Measurements from ENCODE around the gene FHIP2A.
"Not testable (repeated sequence)": the region's sequence is repeated elsewhere in the genome, so short reads cannot be mapped to it uniquely, and the experiment has no call there.

Gene FHIP2A

DNA sequence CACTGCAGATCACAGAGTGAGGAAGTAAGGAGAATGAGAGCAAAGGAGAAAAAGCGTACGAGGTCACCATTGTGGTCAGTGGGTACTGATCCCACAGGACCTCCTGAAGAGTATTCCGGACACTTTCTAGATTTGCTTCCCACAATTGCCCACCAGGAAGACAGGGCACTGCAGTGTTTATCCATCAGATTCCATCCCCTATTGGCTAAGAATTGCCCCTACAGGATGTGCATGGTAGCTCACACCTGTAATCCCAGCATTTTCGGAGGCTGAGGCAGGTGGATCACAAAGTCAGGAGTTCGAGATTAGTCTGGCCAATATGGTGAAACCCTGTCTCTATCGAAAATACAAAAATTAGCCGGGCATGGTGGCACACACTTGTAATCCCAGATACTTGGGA, 5.3 kb upstream of the FHIP2A start:
- no peak for DNase-seq

DNA sequence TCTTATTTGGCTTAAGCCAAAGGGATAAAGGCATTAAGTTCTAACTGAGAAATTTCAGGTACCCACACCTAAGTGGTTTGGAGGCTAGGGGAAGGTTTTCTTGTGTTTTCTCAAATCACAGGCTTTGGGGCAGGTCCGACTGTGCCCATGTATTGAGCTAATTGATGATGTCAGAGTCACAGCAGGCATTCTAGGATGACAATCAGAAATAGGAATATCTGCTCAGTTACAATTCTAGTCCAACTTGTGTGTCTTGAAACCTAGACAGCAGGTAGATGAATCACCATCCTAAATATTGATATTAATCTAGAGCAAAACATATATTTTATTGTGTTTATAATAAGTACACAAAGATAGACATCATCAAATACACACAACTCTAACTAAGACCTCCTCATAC, 2.3 kb upstream of the FHIP2A start:
- no peak for DNase-seq

DNA sequence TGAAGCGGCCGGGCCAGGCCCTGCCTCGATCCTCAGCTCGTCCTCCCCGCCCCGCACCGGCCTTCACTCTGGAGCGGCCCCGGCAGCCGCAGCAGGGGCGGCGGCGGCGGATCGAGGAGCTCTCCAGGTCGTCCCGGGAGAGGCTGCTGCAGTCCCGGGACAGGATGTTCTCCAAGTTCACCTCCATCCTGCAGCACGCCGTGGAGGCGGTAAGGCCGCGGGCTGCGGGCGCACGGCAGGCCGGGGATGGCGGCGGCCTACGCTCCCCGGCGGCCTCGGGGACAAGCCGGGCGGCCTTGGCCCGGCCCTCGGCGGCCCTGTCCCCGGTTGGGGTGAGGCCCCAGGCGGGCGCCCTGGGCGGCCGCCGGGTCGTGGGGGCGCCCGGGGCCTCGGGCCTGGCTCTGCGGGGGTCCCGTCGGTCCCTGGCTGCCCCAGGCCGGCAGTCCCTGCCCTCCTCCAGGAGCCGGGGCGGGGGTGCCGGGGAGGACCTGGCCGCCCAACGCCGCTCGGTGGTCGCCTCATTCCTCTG, 399 bp downstream of the FHIP2A start:
- no peak for DNase-seq

DNA sequence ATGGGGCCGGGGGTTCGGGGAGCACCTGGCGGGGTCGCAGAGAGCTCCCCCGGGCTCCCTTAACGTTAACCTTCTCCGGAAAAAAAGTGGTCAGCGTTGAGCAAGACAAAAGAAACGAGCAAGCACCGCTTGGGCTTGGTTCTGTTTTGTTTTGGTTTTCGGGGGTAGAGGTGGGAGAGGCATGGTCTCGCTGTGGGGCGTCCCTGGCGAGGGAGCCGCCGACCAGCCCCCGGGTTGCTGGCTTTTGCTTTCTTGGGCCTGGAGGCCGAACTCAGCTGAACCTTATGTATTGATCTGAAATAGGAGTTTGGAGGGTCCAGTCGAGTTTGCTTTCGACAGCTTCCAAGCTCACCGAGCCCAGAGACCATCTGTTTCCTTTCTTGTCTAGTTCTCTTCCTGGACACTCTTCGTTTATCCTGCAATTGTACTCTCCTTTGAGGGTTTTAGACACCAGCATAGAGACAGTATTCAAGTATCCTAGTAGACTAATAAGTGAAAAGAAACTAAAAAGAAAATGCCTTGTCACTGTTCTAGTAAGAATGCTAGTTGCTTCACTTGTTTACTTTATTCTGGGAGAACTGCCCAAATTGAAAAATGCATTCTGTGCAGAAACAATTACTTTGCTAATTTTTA, 980 bp downstream of the FHIP2A start:
- DNase-seq = peak; percentile 17

DNA sequence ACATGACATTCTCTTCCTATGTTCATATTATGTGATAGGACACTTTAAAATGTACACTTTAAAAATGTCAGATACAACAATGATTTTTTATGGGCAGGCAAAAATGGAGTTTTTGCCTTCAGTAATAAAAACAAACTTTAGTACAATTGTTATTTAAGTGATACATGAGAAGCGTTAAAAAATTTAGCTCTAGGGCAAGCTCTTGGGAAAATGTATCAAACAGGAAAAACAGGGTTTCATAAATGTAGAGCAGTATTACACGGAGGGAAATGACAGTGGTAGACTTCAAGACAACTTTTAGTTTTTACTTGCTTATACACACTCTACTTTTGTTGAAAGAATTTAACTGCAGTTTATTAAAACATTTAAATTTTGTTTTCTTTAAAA, 1.5 kb downstream of the FHIP2A start:
- DNase-seq = no peak

DNA sequence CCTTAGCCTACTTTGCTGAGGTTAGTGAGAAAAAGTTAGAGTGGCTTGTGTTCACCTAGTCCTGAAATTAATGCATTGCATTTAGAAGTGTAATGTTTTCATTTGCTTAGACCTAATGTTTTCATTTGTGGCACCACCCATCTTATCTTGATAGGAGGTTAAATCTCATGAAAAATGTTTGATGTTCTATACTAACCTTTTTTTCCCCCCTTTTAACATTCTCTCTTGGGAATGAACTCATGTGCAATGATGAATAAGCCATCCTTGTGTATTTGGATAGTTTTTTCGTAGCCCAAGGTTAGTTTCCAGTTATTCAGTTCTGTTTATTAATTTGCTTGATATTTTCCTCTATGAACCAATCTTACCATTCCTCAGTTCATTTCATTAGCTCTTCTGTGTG, 2.8 kb downstream of the FHIP2A start:
- no peak for DNase-seq

DNA sequence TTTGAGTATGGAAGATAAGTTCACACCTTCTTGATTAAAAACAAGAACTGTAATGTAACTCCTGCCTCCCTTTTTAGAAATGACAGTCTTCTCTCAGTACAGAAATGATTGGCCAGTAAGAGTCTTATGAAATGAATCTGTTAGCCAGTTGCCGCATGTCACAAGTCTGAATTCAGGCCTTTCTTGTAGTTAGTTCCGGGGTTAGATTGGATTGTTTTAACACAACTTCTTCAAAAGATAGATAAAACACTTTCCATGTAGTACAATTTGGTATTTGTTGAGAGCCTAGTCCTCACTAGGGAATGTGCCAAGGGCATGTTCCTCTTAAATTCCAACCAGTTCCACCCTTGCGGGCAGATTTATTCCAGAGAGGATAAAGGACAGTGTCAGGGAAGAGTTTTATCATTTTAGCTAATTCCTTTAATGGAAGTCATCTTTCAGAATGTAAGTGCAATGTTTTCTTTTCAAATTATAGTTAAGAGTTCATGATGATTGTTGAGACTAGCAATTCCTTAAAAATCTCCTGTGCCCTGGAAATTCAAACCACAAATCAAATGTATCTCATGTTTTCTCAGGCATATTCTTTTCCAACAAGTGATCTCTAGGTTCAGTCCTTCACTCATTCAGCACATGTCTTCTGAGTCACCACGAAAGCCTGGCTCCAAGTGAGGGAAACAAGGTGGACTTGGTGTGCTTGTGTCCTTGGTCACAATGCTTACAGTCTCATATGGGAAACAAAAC, 4.1 kb downstream of the FHIP2A start:
- no peak for DNase-seq

DNA sequence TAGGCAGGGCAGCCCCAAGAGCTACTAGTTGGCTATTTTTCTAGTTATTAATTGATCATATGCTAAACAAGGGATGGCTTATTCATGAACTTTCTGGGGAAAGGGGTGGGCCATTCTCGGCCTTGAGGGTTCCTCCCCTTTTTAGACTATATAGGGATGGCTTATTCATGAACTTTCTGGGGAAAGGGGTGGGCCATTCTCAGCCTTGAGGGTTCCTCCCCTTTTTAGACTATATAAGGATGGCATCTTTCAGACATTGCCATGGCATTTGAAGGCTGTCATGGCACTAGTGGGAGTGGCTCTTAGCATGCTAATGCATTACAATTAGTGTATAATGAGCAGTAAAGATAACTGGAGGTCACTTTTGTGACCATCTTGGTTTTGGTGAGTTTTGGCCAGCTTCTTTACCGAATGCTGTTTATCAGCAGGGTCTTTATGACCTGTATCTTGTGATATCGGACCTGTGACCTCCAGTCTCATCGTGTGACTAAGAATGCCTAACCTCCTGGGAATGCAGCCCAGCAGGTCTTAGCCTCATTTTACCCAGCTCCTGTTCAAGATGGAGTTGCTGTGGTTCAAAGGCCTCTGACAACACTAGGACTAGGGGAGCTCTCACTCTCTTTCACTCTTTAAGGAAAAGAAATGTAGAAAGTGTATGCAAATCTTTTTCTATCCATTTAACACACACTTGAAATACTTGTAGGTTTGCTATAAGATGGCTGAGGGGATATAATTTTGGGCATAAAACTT, 7.8 kb downstream of the FHIP2A start:
- no peak for DNase-seq

DNA sequence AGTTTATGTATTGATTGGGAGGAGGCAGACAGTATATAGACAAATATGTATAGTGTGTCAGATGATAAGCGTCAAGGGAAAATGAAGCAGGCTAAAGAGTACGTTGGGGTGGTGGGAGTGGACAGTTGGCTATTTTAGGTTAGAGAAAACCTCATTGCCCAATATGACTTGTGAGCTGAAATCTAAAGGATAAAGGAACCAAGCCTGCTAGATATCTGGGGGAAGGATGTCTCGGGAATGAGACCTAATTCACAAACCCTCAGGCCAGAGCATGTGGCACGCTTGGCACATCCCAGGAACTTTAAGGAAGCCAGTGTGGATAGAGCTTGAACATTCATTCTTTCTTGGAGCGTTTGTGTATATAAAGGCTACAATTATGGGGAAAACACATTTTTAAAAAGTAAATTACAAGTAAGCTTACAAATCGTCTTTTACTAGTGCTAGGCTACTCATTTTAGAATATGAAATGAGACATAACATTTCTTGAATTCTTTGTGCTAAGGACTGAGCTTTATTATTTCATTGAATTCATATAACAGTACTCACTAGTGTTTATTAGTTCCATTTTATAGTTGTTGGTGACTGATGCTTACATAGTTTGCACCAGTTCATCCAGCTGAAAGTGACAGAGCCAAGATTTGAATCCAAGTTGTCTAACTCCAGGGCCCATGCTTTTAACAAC, 9.7 kb downstream of the FHIP2A start:
- no peak for DNase-seq

DNA sequence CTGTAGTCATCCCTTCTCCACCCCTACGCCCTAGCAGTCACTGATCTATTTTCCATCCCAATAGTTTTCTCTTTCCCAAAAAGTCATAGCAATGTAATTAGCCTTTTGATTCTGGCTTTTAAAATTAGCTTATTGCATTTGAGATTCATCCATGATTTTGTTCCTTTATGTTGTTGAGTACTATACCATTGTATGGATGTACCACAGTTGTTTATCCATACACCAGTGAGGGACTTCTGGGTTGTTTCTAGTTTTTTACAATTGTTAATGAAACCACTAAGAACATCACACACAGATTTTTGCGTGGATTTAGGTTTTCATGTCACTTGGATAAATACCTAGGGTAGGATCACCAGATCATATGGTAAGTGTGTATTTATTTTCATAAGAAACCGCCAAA, 16.1 kb downstream of the FHIP2A start:
- no peak for DNase-seq

DNA sequence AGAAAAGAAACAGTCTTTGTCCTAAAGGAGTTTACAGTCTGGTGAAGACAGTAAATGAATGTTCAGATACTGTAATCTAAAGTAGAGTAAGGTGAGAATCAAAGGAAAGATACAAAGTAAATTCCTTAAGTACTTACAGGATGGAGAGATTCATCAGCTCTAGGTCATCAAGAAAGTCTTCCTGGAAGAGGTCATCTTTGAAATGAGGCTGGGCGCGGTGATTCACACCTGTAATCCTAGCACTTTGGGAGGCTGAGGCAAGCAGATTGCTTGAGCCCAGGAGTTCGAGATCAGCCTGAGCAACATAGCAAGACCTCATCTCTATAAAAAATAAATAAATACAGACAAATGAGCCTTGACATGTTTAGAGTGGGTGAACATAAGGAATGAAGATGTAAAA, 18.3 kb downstream of the FHIP2A start:
- DNase-seq = no peak

DNA sequence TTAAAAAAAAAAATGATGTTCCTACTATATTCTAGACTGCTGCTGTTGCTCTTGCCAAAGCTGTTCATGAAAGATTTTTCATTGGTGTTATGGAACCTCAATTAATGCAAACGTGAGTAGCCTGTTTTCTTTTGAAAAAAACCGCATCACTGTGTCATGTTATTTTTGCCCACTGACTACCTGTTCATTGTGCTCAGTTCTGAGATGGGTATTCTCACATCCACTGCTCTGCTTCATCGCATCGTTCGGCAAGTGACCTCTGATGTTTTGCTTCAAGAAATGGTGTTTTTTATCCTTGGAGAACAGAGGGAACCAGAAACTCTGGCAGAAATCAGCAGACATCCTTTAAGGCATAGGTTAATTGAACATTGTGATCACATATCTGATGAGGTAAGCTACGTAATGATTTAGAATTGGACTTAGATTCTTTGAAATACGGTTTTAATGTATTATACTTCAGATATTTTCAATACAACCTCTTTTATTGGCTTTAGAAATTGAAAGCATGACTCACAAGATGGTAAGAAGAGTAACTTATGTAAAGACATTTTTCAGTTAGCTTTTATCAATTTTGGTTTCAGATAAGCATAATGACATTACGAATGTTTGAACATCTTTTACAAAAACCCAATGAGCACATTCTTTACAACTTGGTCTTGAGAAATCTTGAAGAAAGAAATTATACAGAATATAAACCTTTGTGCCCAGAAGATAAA, 24.6 kb downstream of the FHIP2A start:
- no peak for DNase-seq

DNA sequence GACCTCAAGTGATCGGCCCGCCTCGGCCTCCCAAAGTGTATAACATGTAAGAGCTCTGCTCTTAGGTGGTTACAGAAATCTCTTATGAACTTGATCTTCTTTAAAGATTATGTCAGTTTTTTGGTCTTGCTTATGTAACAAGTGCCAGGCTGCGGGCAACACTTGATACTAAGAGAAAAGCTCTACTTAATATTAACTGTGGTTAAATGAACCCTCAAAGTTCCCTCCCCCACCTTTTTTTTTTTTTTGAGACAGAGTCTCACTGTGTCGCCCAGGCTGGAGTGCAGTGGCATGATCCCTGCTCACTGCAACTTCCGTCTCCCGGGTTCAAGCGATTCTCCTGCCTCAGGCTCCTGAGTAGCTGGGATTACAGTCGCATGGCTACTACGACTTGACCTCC, 25.9 kb downstream of the FHIP2A start:
- DNase-seq = not testable (repeated sequence)

DNA sequence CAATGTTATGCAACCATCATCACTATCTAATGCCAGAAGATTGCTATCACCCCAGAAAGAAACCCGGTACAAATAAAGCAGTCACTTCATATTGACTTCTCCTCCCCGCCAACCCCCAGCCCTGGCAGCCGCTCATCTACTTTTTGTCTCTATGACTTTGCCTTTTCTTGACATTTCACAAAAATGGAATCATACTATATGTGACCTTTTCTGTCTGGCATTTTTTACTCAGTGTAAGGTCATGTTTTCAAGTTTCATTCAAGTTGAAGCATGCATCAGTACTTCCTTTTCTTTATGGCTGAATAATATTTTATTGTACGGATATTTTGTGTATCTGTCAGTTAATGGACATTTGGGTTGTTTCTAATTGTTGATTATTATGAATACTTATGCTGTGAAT, 28.1 kb downstream of the FHIP2A start:
- no peak for DNase-seq

DNA sequence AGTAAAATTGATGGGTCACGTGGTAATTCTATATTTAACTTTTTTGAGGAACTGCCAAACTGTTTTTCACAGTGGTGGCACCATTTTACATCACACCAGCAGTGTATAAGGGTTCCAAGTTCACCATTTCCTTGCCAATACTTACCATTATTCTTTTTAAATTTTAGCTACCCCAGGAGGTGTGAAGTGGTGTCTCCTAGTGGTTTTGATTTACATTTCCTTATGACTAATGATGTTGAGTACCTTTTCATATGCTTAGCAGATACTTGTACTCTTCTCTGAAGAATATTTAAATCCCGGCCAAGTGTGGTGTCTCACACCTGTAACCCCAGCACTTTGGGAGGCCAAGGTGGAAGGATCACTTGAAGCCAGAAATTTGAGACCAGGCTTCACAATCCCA, 28.5 kb downstream of the FHIP2A start:
- DNase-seq = no peak

DNA sequence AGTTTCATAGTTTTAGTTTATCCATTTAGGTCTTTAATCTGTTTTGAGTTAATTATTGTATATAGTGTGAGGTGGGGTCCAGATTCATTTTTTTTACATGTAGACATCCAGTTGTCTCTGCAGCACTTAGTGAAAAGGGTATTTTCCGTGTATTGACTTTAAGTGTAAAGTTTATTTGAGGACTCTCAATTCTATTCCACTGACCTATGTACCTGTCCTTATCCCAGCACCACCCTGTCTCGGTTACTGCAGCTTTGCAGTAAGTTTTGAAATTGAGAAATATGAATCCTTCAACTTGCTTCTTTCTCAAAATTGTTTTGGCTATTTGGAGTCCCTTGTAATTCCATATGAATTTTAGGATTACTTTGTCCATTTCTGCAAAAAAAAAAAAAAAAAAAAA, 29.8 kb downstream of the FHIP2A start:
- DNase-seq = no peak

DNA sequence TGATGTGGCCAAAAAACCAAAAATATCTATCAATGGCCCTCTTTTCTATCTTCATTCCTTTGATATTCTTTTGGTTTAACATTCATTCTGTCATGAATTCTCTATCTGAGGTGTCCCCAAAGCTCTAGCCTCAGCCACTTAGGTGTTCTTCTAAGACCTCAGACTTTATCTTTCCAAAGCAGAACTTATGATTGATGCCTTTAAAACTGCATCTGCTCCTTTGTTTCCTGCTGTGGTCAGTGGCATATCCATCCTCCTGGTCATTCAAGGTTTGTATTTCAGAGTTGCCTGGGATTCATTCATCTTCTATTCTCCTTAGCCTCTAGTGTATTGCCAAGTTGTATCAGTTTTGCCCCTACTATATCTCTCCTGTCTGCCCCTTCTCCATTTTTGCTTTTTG, 30.6 kb downstream of the FHIP2A start:
- DNase-seq = no peak

DNA sequence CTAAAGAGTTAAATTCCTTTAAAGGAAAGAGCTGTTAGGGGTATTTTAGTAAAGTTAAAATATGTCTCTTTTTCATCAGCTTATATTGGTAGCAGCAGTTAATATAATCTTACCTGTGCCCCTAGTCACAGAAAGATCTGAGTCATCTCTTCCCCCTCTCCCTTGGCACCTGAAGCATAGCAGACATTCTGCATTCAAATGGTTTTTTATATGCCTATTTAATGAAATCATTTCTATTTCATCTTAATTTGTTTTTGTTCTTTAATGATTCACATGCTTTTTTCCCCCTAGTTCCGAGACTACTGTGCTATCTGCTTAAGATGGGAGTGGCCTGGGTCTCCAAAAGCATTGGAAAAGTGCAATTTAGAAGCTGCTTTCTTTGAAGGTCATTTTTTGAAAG, 33.3 kb downstream of the FHIP2A start:
- no peak for DNase-seq

DNA sequence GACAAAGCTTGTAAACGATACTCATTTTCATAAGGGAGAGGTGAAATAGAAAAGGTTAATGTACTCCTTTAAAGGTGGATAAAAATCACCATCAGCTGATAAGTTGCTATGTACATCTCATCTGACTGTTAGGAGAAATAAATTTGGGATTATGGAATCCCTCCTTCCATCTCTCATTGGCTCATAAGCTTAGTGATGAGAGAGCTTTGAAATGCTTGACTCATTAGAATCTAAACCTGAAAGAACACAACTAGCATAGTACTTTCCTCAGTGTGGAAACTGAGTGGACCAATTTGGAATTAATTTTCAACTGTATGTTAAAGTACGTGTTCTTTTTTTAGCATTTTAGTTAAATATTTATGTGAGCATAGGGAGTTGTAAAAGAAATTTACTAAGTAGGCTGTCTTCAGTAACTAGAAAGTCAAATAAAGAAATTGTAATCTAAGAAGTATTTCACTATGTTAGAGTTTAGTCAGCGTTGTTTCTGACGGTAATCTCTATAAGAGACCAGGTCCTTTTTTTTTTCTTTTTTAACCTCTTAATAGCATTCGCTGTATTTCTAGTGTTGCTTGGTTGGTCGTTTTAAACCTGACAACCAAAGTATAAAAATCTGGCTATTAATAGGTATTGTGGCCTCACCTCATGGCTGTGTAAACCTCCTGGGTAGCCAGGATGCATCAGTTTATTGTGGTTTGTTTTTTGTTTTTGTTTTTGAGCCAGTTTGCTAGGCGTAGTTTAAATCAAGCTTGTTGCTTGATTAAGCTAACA, 34.4 kb downstream of the FHIP2A start:
- no peak for DNase-seq

DNA sequence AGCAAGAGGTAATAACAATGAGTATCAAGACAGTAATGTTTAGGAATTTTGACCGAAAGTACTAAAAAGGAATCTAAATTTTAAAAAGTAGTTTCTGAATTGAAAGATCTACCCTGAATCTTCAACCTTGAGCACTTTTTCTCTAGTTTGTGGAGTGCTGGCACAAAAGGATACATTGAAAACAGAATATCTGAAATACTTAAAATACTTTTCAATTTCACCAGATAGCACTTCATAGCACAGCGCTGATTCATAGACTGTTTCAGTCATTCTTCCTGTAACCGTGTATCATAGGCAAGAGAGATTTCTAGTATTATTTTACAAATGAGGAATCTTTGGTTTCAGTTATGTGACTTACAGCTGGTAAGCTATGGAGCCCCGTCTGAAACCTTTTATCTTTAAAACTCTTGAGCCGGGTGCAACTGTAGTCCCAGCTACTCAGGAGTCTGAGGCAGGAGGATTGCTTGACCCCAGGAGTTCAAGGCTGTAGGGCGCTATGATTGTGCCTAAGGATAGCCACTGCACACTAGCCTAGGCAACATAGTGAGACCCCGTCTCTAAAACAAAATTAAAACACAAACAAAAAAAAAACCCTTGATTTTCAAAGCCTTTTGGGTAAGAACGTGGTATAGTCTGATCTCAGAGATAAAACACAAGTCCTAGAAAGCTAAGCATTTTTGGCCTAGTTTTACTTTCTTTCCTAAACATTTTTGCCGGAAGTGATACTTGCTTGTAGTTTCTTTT, 35.1 kb downstream of the FHIP2A start:
- no peak for DNase-seq

DNA sequence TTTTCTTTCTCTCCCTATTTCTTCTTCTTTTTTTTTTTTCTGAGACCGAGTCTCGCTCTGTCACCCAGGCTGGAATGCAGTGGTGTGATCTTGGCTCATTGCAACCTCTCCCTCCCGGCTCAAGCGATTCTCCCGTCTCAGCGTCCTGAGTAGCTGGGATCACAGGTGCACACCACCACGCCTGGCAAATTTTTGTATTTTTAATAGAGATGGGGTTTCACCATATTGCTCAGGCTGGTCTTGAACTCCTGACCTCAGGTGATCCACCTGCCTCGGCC, 35.6 kb downstream of the FHIP2A start:
- DNase-seq = not testable (repeated sequence)
